Stomach (tissue), 4 donors: ENCODE data around the gene AWAT2.

Source experiments
- CTCF ChIP-seq, 7 experiments: fragments of 450-650 bp in 4 of 7; fragments of 200-600 bp in 3 of 7; sonication (generic) in 3 of 7; IDR thresholded peaks; one replicate each; pipeline ENCODE4 v1.5.1; 2016 to 2019; ENCODE audit warnings: antibody characterized with exemption in 7 of 7, control low read depth in 2 of 7, mild to moderate bottlenecking in 1 of 7
- POLR2A ChIP-seq, 4 donors: fragments of 450-650 bp; IDR thresholded peaks; one replicate each; pipeline ENCODE4 v1.6.1; 2016; ENCODE audit warnings: antibody characterized with exemption in 4 of 4, control low read depth in 2 of 4, mild to moderate bottlenecking in 1 of 4, moderate library complexity in 1 of 4

- no peak for TF ChIP-seq CTCF (IDR thresholded peaks at IDR 0.05)
- TF ChIP-seq POLR2A (IDR thresholded peaks at IDR 0.05), result no peak
Observed at GRCh38 chrX:70029863-70030262, 19.9 kb downstream of the AWAT2 start.
